MM.1S (cell line): ENCODE results near the gene CCNYL1.
"Not testable (repeated sequence)": the region's sequence is repeated elsewhere in the genome, so short reads cannot be mapped to it uniquely, and the experiment has no call there.

ENCODE experiments used
- DNase-seq: peaks from one replicate; pipeline ENCODE4 v3.0.0-alpha.2; 2015
- H2AFZ ChIP-seq: fragments of 300-600 bp; sonication (generic); 2 replicates; pipeline ENCODE4 v1.6.0; 2016; ENCODE audit warnings: antibody characterized with exemption, low read length
- H3F3A ChIP-seq: fragments of 300-600 bp; sonication (generic); 2 replicates; pipeline ENCODE4 v1.6.1; 2016; ENCODE audit warnings: mild to moderate bottlenecking, antibody characterized with exemption, low read length, moderate library complexity, mixed read lengths; ENCODE audit not compliant: insufficient read depth
- H3K27ac ChIP-seq: fragments of 300-600 bp; sonication (generic); 2 replicates; pipeline ENCODE4 v1.5.1; 2016; ENCODE audit warnings: mild to moderate bottlenecking, low read length
- H3K27me3 ChIP-seq: fragments of 300-600 bp; sonication (generic); replicated peaks from 2 replicates; pipeline ENCODE4 v1.6.0; 2016; ENCODE audit warnings: low read length; ENCODE audit not compliant: insufficient read depth
- H3K36me3 ChIP-seq: fragments of 300-600 bp; sonication (generic); replicated peaks from 2 replicates; pipeline ENCODE4 v1.6.1; 2016; ENCODE audit warnings: mild to moderate bottlenecking, low read length, mixed read lengths; ENCODE audit not compliant: insufficient read depth
- H3K4me1 ChIP-seq: fragments of 300-600 bp; sonication (generic); 2 replicates; pipeline ENCODE4 v1.6.1; 2016; ENCODE audit warnings: low read length, mixed read lengths
- H3K4me2 ChIP-seq: fragments of 300-600 bp; sonication (generic); 2 replicates; pipeline ENCODE4 v1.6.0; 2016; ENCODE audit warnings: low read depth, low read length
- H3K4me3 ChIP-seq: fragments of 300-600 bp; sonication (generic); 2 replicates; pipeline ENCODE4 v1.5.1; 2016; ENCODE audit warnings: low read length, mixed read lengths
- H3K79me2 ChIP-seq: fragments of 300-600 bp; sonication (generic); 2 replicates; pipeline ENCODE4 v1.6.1; 2016; ENCODE audit warnings: mixed run types, low read length, mixed read lengths
- H3K9ac ChIP-seq: fragments of 300-600 bp; sonication (generic); 2 replicates; pipeline ENCODE4 v1.6.1; 2016; ENCODE audit warnings: low read length, mixed read lengths
- H3K9me2 ChIP-seq: fragments of 300-600 bp; sonication (generic); replicated peaks from 2 replicates; pipeline ENCODE4 v1.6.1; 2016; ENCODE audit warnings: mild to moderate bottlenecking, low read length, mixed read lengths; ENCODE audit not compliant: insufficient read depth
- H3K9me3 ChIP-seq: fragments of 300-600 bp; sonication (generic); replicated peaks from 2 replicates; pipeline ENCODE4 v1.6.1; 2016; ENCODE audit warnings: mild to moderate bottlenecking, low read length, mixed read lengths; ENCODE audit not compliant: insufficient read depth
- H4K20me1 ChIP-seq: fragments of 300-600 bp; sonication (generic); 2 replicates; pipeline ENCODE4 v1.6.1; 2016; ENCODE audit warnings: mild to moderate bottlenecking, low read length, moderate library complexity, mixed read lengths; ENCODE audit not compliant: insufficient read depth
- CTCF ChIP-seq: fragments of 300-600 bp; sonication (generic); IDR thresholded peaks from 2 replicates; pipeline ENCODE4 v1.5.1; 2016; ENCODE audit warnings: antibody characterized with exemption, low read length, mixed read lengths
- EZH2 ChIP-seq: fragments of 300-600 bp; sonication (generic); optimal IDR thresholded peaks from 2 replicates; pipeline ENCODE3; 2017; ENCODE audit warnings: low read depth, mild to moderate bottlenecking, antibody characterized with exemption, low read length, mixed read lengths
- EZH2phosphoT487 ChIP-seq: fragments of 300-600 bp; sonication (generic); IDR thresholded peaks from 2 replicates; pipeline ENCODE4 v1.6.1; 2018; ENCODE audit warnings: antibody characterized with exemption, low read length

The CCNYL1 gene

GRCh38 chr2:207722773-207723424, 11.5 kb downstream of the CCNYL1 start:
- no peak overlapping the region for H3K9ac ChIP-seq

GRCh38 chr2:207723425-207723787, 12.0 kb downstream of the CCNYL1 start:
- H3F3A ChIP-seq, H3K4me3 ChIP-seq, H4K20me1 ChIP-seq, H3K36me3 ChIP-seq, H2AFZ ChIP-seq, H3K4me2 ChIP-seq, H3K4me1 ChIP-seq, H3K79me2 ChIP-seq, H3K27ac ChIP-seq, H3K9ac ChIP-seq, DNase-seq, H3K27me3 ChIP-seq, H3K9me2 ChIP-seq, H3K9me3 ChIP-seq: not testable (repeated sequence)

More at GRCh38 chr2:207722773-207723424, 11.5 kb downstream of the CCNYL1 start:
- H3K4me3 ChIP-seq, result no peak overlapping the region
- no peaks in the 10 kb centered on the region for H3K79me2 ChIP-seq
- no peaks in the 10 kb centered on the region for H3K36me3 ChIP-seq
- H3K9me2 ChIP-seq, result no peaks in the 10 kb centered on the region
- no peaks in the 10 kb centered on the region for H3K4me1 ChIP-seq
- H2AFZ ChIP-seq, result no peak overlapping the region
- no peaks in the 10 kb centered on the region for H3K9me3 ChIP-seq
- TF ChIP-seq EZH2phosphoT487 (no peak), EZH2 (no peak)
- DNase-seq, result no peak
- H3K27me3 ChIP-seq, result no peaks in the 10 kb centered on the region
- H3K27ac ChIP-seq, result no peak overlapping the region
- H3K4me2 ChIP-seq, result no peak overlapping the region
- H3F3A ChIP-seq, result no peaks in the 10 kb centered on the region
- H4K20me1 ChIP-seq, result no peaks in the 10 kb centered on the region

GRCh38 chr2:207724113-207724512, 12.7 kb downstream of the CCNYL1 start:
- Histone ChIP-seq H3K9me3 (no peaks in the 10 kb centered on the region), H4K20me1 (no peaks in the 10 kb centered on the region), H3K27me3 (no peaks in the 10 kb centered on the region), H3K4me2 (no peak overlapping the region), H3K9ac (no peak overlapping the region), H2AFZ (no peak overlapping the region), H3K36me3 (no peaks in the 10 kb centered on the region), H3K27ac (no peak overlapping the region), H3K79me2 (no peaks in the 10 kb centered on the region), H3K4me1 (no peaks in the 10 kb centered on the region), H3F3A (no peaks in the 10 kb centered on the region), H3K4me3 (no peak overlapping the region), H3K9me2 (no peaks in the 10 kb centered on the region)
- TF ChIP-seq EZH2 (no peak), CTCF (no peak), EZH2phosphoT487 (no peak)
- no peak for DNase-seq

- H3K79me2 ChIP-seq, result no peaks in the 10 kb centered on the region
- no peak overlapping the region for H3K27ac ChIP-seq
- H3K27me3 ChIP-seq, result no peaks in the 10 kb centered on the region
- H3K9me3 ChIP-seq, result no peaks in the 10 kb centered on the region
- no peaks in the 10 kb centered on the region for H3K36me3 ChIP-seq
- H3K4me1 ChIP-seq, result no peaks in the 10 kb centered on the region
- H3F3A ChIP-seq, result no peaks in the 10 kb centered on the region
- no peak overlapping the region for H3K9ac ChIP-seq
- peak; percentile 28 for DNase-seq
- no peak overlapping the region for H3K4me3 ChIP-seq
- TF ChIP-seq EZH2phosphoT487 (no peak), EZH2 (no peak), CTCF (no peak)
- H3K9me2 ChIP-seq, result no peaks in the 10 kb centered on the region
- H3K4me2 ChIP-seq, result no peak overlapping the region
- H4K20me1 ChIP-seq, result no peaks in the 10 kb centered on the region
- H2AFZ ChIP-seq, result no peak overlapping the region
These were observed 14.6 kb downstream of the CCNYL1 start for GRCh38 chr2:207725873-207726578.
